NCI-H2029 (cell line): Measurements from ENCODE around the gene RIMKLB.
A peak's percentile ranks its signal among the peaks of the same experiment; 100 is the strongest.

Experiments used
- DNase-seq: peaks from one replicate; lab custom pipeline; 2025; lab: John Stamatoyannopoulos, UW

The RIMKLB gene

GRCh38 chr12:8697476-8698131, at the start of gene RIMKLB:
Gene RIMKLB (plus strand): TSS chr12:8697991. CDS start chr12:8713867, 15,876 bp downstream.
- DNase-seq = peak; percentile 56

- DNase-seq = no peak
Measured at GRCh38 chr12:8648576-8649205, 49.1 kb upstream of the RIMKLB start.

GRCh38 chr12:8655421-8655820, 42.4 kb upstream of the RIMKLB start:
- DNase-seq = no peak

GRCh38 chr12:8658346-8658745, 39.4 kb upstream of the RIMKLB start:
- no peak for DNase-seq

GRCh38 chr12:8661016-8661415, 36.8 kb upstream of the RIMKLB start:
- no peak for DNase-seq

- DNase-seq = no peak
Measured at GRCh38 chr12:8661751-8662150, 36.0 kb upstream of the RIMKLB start.

GRCh38 chr12:8662593-8662992, 35.2 kb upstream of the RIMKLB start, which contains the start of gene MFAP5:
Gene MFAP5 (minus strand): TSS chr12:8662826. CDS start chr12:8662104, 722 bp downstream.
- DNase-seq = no peak

GRCh38 chr12:8664228-8664913, 33.4 kb upstream of the RIMKLB start:
- DNase-seq = no peak

- no peak for DNase-seq
Measured at GRCh38 chr12:8665759-8666158, 32.0 kb upstream of the RIMKLB start.

- no peak for DNase-seq
Measured at GRCh38 chr12:8667270-8667669, 30.5 kb upstream of the RIMKLB start.

GRCh38 chr12:8668441-8668840, 29.4 kb upstream of the RIMKLB start:
- DNase-seq = no peak

- no peak for DNase-seq
Measured at GRCh38 chr12:8672381-8672780, 25.4 kb upstream of the RIMKLB start.

GRCh38 chr12:8675591-8676036, 22.2 kb upstream of the RIMKLB start:
- no peak for DNase-seq

- no peak for DNase-seq
Measured at GRCh38 chr12:8676651-8677050, 21.1 kb upstream of the RIMKLB start.

- no peak for DNase-seq
Measured at GRCh38 chr12:8677362-8677761, 20.4 kb upstream of the RIMKLB start.

- DNase-seq = no peak
Measured at GRCh38 chr12:8678661-8679111, 19.1 kb upstream of the RIMKLB start.

GRCh38 chr12:8680533-8680932, 17.3 kb upstream of the RIMKLB start:
- DNase-seq = no peak

- DNase-seq = peak; percentile 78
Measured at GRCh38 chr12:8681129-8681884, 16.5 kb upstream of the RIMKLB start.

GRCh38 chr12:8685051-8685450, 12.7 kb upstream of the RIMKLB start:
- no peak for DNase-seq

- DNase-seq = peak; percentile 6
Measured at GRCh38 chr12:8687846-8688601, 9.8 kb upstream of the RIMKLB start.

- DNase-seq = no peak
Measured at GRCh38 chr12:8689681-8690080, 8.1 kb upstream of the RIMKLB start.
